Stimulated activated effector memory CD8-positive, alpha-beta T cell treated with anti-CD3 and anti-CD28 coated beads, Interleukin-12 subunit alpha, Interleukin-12 subunit beta, amount 100 ng/mL, for 72 hours (primary cell): ENCODE results near the gene PCDH11Y.
"Not testable (repeated sequence)": the region's sequence is repeated elsewhere in the genome, so short reads cannot be mapped to it uniquely, and the experiment has no call there.

Experiments used
- ATAC-seq: fragments of 150-1000 bp; cut with Tn5 transposase; 2 replicates; pipeline ENCODE4 v1.10.0; 2021
- DNase-seq, 2 donors: peaks; one replicate each; pipeline ENCODE4 v3.0.0; 2021 to 2022; ENCODE audit warnings: low spot score in 2 of 2
- H3K27ac Mint-ChIP-seq: one replicate; pipeline ENCODE4 v1.8.0; 2022; ENCODE audit warnings: mild to moderate bottlenecking, mixed read lengths
- H3K36me3 Mint-ChIP-seq: one replicate; pipeline ENCODE4 v1.8.0; 2022; ENCODE audit warnings: mild to moderate bottlenecking, mixed read lengths
- H3K4me1 Mint-ChIP-seq: one replicate; pipeline ENCODE4 v1.8.0; 2022; ENCODE audit warnings: mixed read lengths
- H3K4me3 Mint-ChIP-seq: one replicate; pipeline ENCODE4 v1.8.0; 2022; ENCODE audit warnings: mild to moderate bottlenecking, mixed read lengths
- H3K9me3 Mint-ChIP-seq: one replicate; pipeline ENCODE4 v1.8.0; 2022; ENCODE audit warnings: mixed read lengths

The PCDH11Y gene

DNA sequence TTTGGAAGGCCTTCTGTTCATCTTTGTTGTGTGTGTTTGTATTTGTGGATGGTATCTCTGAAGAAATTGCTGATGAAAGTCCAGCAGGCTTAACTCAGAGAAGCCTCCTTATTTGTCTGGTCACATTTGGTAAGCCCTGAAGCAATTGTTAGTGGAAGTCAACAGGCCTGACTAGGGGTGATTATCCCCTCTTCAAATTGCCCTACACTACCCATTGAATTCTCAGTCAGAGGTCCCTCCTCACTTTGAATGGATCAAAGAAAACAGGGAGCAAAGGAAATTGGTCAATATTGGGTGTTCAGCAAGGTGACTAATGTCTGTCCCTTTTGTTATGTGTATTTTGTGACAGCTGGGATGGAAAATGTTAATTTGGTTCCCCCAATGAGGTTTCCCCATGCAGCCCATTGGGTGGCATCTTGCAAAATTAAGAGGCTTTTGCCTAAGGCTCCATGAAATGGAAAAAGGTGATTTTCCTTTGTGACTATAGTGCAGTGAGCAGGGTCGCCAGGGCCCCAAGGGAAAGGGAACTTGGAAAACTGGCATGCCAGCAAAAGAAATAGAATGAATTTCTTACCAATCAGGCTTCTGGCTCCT lies 709.8 kb downstream of the PCDH11Y start:
- not testable (repeated sequence) for H3K4me3 Mint-ChIP-seq, H3K4me1 Mint-ChIP-seq, DNase-seq, ATAC-seq, H3K27ac Mint-ChIP-seq, H3K36me3 Mint-ChIP-seq, H3K9me3 Mint-ChIP-seq

DNA sequence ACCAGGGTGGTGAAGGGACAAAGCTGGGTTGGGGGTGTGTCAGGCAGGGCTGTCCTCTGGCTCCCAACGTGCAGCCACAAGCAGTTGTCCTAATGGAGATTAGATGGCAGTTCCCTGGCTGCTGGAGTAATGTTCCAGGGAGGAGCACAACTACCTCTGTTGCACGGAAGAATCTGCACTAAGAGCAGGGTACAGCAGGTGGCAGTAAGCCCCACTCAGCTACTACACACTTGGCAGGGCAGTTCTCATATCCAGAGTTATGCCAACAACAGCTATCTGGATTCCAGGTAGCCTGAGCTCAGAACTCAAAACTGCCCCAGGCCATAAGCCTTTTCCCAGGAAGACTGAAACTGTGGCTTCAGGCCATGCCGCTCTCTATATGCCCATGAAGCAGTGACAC lies 761.3 kb downstream of the PCDH11Y start:
- not testable (repeated sequence) for H3K4me3 Mint-ChIP-seq, DNase-seq, H3K36me3 Mint-ChIP-seq, H3K9me3 Mint-ChIP-seq, ATAC-seq, H3K27ac Mint-ChIP-seq, H3K4me1 Mint-ChIP-seq

DNA sequence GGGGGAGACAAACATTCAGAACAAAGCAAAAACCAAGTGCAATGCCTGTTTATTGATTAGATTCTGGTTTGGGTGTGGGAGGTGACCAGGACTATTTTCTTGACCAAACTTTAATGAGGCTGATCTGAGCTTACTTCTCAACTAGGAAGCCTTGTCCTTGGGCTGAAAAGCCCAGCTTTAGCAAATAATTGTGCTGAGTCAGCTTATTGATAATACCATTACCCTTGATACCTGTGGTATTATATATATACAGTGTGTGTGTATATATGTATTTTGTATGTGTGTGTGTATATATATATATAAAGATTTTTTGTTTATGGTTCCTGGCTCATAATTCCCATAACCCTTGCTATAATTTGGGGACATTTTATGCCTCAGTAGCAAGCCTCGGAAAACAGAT lies 776.4 kb downstream of the PCDH11Y start:
- not testable (repeated sequence) for H3K27ac Mint-ChIP-seq, H3K4me1 Mint-ChIP-seq, ATAC-seq, H3K36me3 Mint-ChIP-seq, DNase-seq, H3K4me3 Mint-ChIP-seq, H3K9me3 Mint-ChIP-seq
